ENCODE measurements around the gene MDGA2. TPM values are rescaled to one million over a fixed set of nuclear protein-coding genes. Genes with fewer than 3 reads are reported as not detected.

MDGA2 gene
- total and polyA plus RNA-seq, 12 donors, result 0.05 to 0.15 TPM; not detected in 10

DNA sequence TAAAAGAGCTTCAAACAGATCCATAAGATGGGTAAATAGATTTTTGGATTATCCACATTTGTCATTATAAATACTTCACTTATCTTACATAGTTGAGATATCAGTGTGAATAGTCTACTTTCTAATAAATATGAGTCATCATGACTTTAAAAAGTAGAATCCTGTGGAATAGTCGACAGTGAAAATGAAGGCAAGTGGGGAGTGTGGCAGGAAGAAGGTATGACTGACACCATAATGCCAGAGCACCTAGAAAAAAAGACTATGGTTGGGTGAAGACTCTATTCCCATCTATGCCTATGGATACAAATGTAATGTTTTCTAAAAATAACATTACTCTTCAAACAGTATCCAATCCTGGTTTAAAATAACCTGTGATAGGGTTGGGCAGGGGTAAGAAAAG, 117.5 kb downstream of the MDGA2 start:
- intact Hi-C loops (cut with DNase I), result no loop called here
- no peaks in the 10 kb centered on the region for H3K4me1 ChIP-seq
- no peak overlapping the region for H3K27ac ChIP-seq
- TF ChIP-seq, protein P1, sequence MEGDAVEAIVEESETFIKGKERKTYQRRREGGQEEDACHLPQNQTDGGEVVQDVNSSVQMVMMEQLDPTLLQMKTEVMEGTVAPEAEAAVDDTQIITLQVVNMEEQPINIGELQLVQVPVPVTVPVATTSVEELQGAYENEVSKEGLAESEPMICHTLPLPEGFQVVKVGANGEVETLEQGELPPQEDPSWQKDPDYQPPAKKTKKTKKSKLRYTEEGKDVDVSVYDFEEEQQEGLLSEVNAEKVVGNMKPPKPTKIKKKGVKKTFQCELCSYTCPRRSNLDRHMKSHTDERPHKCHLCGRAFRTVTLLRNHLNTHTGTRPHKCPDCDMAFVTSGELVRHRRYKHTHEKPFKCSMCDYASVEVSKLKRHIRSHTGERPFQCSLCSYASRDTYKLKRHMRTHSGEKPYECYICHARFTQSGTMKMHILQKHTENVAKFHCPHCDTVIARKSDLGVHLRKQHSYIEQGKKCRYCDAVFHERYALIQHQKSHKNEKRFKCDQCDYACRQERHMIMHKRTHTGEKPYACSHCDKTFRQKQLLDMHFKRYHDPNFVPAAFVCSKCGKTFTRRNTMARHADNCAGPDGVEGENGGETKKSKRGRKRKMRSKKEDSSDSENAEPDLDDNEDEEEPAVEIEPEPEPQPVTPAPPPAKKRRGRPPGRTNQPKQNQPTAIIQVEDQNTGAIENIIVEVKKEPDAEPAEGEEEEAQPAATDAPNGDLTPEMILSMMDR (IDR thresholded peaks at IDR 0.05), result no peak
- no peak for DNase-seq
- ATAC-seq, result no peak
- peaks cover 0 to 6% (median 0%) of the 10 kb centered on the region in 11 donors for H3K9me3 ChIP-seq
- 48 to 63% methylated on average over 1 of the region's 1 CpG for WGBS, 2 donors
- no peaks in the 10 kb centered on the region for H3K36me3 ChIP-seq
- no peak overlapping the region for H3K4me3 ChIP-seq
- H3K27me3 ChIP-seq, result no peaks in the 10 kb centered on the region

DNA sequence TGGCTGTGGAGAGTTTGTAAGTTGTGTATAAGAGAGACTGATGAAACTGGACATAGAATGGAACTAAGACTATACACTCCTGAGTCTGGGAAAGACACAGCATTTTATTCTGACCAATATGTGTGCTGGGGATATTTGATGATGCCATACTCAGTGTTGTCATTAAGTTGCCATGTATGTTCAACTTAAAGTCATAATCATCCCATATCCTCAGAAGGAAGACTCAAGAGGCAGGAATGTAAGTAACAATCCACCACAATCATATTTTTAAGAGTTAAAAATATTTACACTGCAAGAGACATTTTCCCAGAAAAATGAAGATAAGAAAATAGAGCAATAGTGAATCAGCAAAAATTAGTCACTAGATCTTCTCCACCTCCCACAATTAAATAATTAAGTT, 120.1 kb downstream of the MDGA2 start:
- Histone ChIP-seq H3K4me1 (no peaks in the 10 kb centered on the region), H3K9me3 (peaks cover 0 to 3% (median 0%) of the 10 kb centered on the region in 11 donors), H3K27ac (no peak overlapping the region), H3K4me3 (no peak overlapping the region), H3K27me3 (no peaks in the 10 kb centered on the region), H3K36me3 (no peaks in the 10 kb centered on the region)
- TF ChIP-seq, protein P1 (IDR thresholded peaks at IDR 0.05), result no peak
- DNase-seq, result no peak
- intact Hi-C loops (cut with DNase I), result no loop called here
- no peak for ATAC-seq

DNA sequence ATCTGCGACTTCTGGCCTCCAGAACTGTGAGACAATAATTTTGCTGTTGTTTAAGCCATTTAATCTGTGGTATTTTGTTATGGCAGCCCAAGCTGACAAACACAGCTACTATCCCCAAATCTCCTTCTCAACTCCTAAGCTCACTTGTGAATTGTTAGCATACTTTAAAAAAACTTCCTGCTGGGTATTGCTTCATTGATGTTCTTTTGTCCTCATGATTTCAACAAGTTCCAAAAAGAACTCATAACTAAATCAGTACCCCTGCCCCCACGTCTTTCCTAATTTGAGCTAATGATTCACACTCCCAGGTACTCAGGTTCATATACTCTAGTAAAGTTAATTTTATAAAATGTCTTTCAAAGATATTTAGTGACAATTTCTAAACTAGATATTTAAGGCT, 125.5 kb downstream of the MDGA2 start:
- Histone ChIP-seq H3K27ac (no peak overlapping the region), H3K9me3 (no peaks in the 10 kb centered on the region), H3K27me3 (no peaks in the 10 kb centered on the region), H3K4me1 (no peaks in the 10 kb centered on the region), H3K4me3 (no peak overlapping the region), H3K36me3 (no peaks in the 10 kb centered on the region)
- ATAC-seq (no peak), DNase-seq (no peak)
- WGBS, 2 donors, result 79 to 83% methylated on average over 2 of the region's 2 CpGs
- TF ChIP-seq, protein P1 (IDR thresholded peaks at IDR 0.05), result no peak
- intact Hi-C loops (cut with DNase I), result no loop called here

DNA sequence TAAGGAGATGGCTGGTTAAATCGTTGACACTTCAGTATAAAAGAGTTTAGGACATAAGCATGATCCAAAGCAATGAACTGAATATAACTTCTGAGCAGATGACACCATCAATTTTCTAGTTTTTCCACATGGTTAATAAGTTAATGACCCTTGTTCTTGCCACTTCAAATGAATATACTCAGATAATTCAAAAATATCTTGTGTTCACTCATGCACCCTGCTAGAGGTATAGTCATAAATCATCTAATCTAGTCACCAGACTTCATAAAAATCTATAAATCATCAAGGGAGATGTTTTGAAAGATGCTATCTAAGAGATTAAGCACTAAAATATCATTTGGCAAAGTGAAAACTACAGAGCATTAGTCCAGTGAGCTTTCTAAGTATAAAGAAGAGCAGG, 131.9 kb downstream of the MDGA2 start:
- H3K36me3 ChIP-seq, result no peaks in the 10 kb centered on the region
- H3K4me3 ChIP-seq, result no peak overlapping the region
- H3K4me1 ChIP-seq, result no peaks in the 10 kb centered on the region
- no peaks in the 10 kb centered on the region for H3K9me3 ChIP-seq
- WGBS, 2 donors, result 85 to 88% methylated on average over 1 of the region's 1 CpG
- ATAC-seq (no peak), DNase-seq (no peak)
- intact Hi-C loops (cut with DNase I), result no loop called here
- no peak overlapping the region for H3K27ac ChIP-seq
- H3K27me3 ChIP-seq, result peaks cover 0 to 4% (median 0%) of the 10 kb centered on the region in 7 donors
- TF ChIP-seq, protein P1 (IDR thresholded peaks at IDR 0.05), result no peak

DNA sequence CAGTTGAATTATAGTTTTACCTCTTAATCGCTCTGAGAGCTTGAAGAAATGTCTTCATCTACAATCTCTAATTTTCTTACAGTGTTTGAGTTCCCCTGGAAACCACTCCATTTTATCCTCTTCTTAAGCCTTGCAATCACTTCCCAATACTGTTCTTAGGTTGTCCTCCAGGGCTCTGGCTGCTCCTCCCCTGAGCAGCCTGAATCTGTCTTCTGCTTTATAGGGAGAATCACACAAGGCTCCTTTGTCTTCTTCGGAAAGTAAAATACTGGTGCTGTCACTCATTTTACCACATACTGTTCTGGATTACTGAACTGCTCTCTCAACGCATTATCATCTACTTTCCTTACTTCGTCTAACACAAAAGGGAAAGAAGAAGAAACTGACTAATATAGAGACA, 133.7 kb downstream of the MDGA2 start:
- intact Hi-C loops (cut with DNase I), result no loop called here
- ATAC-seq (no peak), DNase-seq (no peak)
- 65 to 68% methylated on average over 4 of the region's 4 CpGs for WGBS, 2 donors
- Histone ChIP-seq H3K36me3 (no peaks in the 10 kb centered on the region), H3K27me3 (peaks cover 0 to 4% (median 0%) of the 10 kb centered on the region in 7 donors), H3K4me1 (no peaks in the 10 kb centered on the region), H3K9me3 (no peaks in the 10 kb centered on the region), H3K4me3 (no peak overlapping the region), H3K27ac (no peak overlapping the region)
- TF ChIP-seq, protein P1 (IDR thresholded peaks at IDR 0.05), result no peak
